ENCODE results near the gene KLF8. TPM values are rescaled to one million over a fixed set of nuclear protein-coding genes. Genes with fewer than 3 reads are reported as not detected.
"Not testable (repeated sequence)": the region's sequence is repeated elsewhere in the genome, so short reads cannot be mapped to it uniquely, and the experiment has no call there.

The KLF8 gene
- total RNA-seq, result 10 to 100 TPM in 1 of 4 donors, 1 to 10 TPM in 3; 2.3 to 20.5 (median 4.3) TPM

DNA sequence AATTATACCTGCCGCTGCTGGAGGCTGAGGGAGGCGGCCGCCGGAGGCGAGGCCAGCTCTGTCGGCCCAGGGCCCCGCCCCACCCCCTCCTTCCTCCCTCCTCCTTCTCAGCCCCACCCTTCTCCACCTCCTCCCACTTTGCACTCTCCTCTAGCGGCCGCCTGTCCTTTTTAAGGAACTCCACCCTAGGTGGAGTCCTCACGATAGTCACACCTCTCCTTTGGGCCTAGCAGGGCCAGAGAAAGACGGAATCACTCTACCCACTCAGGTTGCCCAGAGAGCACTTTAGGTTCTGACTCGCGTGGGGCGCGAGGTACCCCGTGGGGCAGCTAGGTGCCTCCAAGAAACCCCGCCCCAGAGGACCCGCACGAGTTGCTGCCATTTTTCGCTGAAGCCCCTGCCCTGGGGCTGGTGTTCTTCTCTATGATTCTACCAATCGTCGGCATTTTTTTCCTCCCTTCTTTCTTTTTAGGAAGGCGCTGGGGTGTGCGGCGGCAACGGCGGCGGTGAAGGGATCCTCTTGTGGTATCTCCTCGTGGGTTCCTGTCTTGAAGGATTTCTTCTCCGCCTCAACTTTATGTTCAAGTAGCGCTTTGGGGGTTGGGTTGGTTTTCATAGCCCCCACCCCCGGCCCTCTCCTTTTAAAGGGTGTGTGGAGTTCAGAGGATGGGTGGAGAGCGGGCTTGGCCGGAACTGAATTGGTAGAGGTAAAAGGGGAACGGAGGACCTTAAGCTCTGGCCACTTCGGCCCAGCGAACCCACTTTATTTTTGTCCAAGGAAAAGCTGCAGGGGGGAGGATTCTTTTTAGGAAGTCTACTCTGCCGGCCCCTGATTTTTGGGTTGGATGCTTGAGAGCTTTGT lies at the start of gene KLF8:
TSS of gene KLF8 (plus strand) at position 136 of the 862 bp plus-strand sequence. CDS start 979 bp downstream, outside the sequence.
- Histone ChIP-seq H3K36me3 (no peaks in the 10 kb centered on the region), H3K4me3 (peak within 1 kb of the TSS; percentile 8 to 51 (median 29)), H3K4me1 (peaks cover 0 to 20% (median 4%) of the 10 kb centered on the region in 4 donors), H3K9me3 (no peaks in the 10 kb centered on the region), H3K27me3 (no peaks in the 10 kb centered on the region), H3K27ac (peak within 1 kb of the TSS; percentile 71 to 80 (median 74))
- in situ Hi-C loops (cut with MboI; ENCODE audit: low pct_ligation_motif_present in 1 of 4, low pct_unique_long_range_greater_than_20kb in 1 of 4, low sequenced_read_pairs in 3 of 4) (no loop called here), intact Hi-C loops (cut with DNase I; ENCODE audit: low total_unique reads) (no loop called here)
- peak; percentile 68 for DNase-seq
- TF ChIP-seq POLR2A (IDR thresholded peaks at IDR 0.05), result no peak
- TF ChIP-seq, protein P1, sequence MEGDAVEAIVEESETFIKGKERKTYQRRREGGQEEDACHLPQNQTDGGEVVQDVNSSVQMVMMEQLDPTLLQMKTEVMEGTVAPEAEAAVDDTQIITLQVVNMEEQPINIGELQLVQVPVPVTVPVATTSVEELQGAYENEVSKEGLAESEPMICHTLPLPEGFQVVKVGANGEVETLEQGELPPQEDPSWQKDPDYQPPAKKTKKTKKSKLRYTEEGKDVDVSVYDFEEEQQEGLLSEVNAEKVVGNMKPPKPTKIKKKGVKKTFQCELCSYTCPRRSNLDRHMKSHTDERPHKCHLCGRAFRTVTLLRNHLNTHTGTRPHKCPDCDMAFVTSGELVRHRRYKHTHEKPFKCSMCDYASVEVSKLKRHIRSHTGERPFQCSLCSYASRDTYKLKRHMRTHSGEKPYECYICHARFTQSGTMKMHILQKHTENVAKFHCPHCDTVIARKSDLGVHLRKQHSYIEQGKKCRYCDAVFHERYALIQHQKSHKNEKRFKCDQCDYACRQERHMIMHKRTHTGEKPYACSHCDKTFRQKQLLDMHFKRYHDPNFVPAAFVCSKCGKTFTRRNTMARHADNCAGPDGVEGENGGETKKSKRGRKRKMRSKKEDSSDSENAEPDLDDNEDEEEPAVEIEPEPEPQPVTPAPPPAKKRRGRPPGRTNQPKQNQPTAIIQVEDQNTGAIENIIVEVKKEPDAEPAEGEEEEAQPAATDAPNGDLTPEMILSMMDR (IDR thresholded peaks at IDR 0.05), result no peak
- TF ChIP-seq EP300 (IDR thresholded peaks at IDR 0.05; ENCODE audit: low read depth), result no peak
- TF ChIP-seq POLR2AphosphoS5 (IDR thresholded peaks at IDR 0.05), result peak in 1 of 3 donors; percentile 40
- 54% methylated on average over 38 of the region's 38 CpGs; no CpG with 5 or more reads in 1 of the 2 donors for whole genome bisulfite sequencing, 2 donors (ENCODE audit: low coverage in 1 of 2)

DNA sequence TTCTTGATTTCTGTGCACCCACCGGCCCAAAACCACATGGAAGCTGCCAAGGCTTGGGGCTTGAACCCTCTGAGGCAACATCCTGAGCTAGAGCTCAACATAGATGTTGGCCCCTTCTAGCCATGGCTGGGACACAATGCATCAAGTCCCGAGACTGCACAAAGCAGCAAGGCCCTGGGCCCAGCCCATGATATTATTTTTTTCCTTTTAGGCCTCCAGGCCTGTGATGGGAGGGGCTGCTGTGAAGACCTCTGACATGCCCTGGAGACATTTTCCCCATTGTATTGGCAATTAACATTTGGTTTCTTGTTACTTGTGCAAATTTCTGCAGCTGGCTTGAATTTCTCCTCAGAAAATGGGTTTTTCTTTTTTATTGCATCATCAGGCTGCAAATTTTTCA lies 25.2 kb upstream of the KLF8 start:
- H3K36me3 ChIP-seq; H3K4me3 ChIP-seq; intact Hi-C loops (cut with DNase I; ENCODE audit: low total_unique reads); H3K4me1 ChIP-seq; DNase-seq; in situ Hi-C loops (cut with MboI; ENCODE audit: low pct_ligation_motif_present in 1 of 4, low pct_unique_long_range_greater_than_20kb in 1 of 4, low sequenced_read_pairs in 3 of 4); H3K27me3 ChIP-seq; H3K9me3 ChIP-seq; H3K27ac ChIP-seq: not testable (repeated sequence)
- 97% methylated on average over 2 of the region's 2 CpGs; no CpG with 5 or more reads in 1 of the 2 donors for WGBS, 2 donors (ENCODE audit: low coverage in 1 of 2)

DNA sequence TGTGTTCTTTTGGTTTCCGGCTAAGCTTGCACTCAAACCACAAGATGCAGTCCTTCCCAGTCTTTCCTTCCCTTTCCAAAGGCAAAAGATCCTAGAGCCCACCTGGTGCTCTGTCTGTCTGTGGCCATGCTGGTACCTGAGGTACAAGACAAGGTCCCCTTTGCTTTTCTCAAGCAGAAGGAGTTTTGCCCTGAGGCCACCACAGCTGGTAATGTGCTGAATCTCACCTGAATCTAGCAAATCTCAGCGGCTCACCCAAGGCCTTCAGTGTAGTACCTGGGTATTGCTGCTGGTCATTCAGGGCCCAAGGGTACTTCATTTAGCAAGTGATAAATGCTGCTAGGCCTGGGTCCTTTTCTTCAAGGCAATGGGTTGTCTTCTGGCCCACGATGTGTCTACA lies 20.5 kb upstream of the KLF8 start:
- H3K9me3 ChIP-seq, result no peaks in the 10 kb centered on the region

DNA sequence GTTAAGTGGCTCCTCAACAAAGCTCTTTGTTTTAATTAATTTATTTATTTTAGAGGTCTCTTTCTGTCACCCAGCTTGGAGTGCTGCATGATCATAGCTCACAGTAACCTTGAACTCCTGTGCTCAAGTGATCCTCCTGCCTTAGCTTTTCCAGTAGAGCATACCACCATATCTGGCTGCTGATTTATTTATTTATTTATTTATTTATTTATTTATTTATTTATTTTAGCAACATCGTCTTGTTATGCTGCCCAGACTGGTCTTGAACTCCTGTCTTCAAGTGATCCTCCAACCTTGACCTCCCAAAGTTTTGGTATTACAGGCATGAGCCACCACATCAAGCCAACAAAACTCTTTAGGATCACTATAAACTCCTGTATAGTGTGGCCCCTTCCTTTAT lies 15.8 kb upstream of the KLF8 start:
- Histone ChIP-seq H3K36me3 (no peaks in the 10 kb centered on the region), H3K9me3 (no peaks in the 10 kb centered on the region), H3K27ac (no peak overlapping the region), H3K4me1 (no peaks in the 10 kb centered on the region), H3K4me3 (no peak overlapping the region), H3K27me3 (no peaks in the 10 kb centered on the region)
- TF ChIP-seq EP300 (IDR thresholded peaks at IDR 0.05; ENCODE audit: low read depth) (no peak), POLR2A (IDR thresholded peaks at IDR 0.05) (no peak), POLR2AphosphoS5 (IDR thresholded peaks at IDR 0.05) (no peak)
- TF ChIP-seq, protein P1 (IDR thresholded peaks at IDR 0.05), result no peak
- in situ Hi-C loops (cut with MboI; ENCODE audit: low pct_ligation_motif_present in 1 of 4, low pct_unique_long_range_greater_than_20kb in 1 of 4, low sequenced_read_pairs in 3 of 4), result no loop called here
- no peak for DNase-seq
- 77% methylated on average over 1 of the region's 1 CpG; no CpG with 5 or more reads in 1 of the 2 donors for WGBS, 2 donors (ENCODE audit: low coverage in 1 of 2)
- intact Hi-C loops (cut with DNase I; ENCODE audit: low total_unique reads), result no loop called here

More for the DNA sequence above, 20.5 kb upstream of the KLF8 start:
- H3K4me3 ChIP-seq, result no peak overlapping the region
- H3K4me1 ChIP-seq, result no peaks in the 10 kb centered on the region
- intact Hi-C loops (cut with DNase I; ENCODE audit: low total_unique reads) (no loop called here), in situ Hi-C loops (cut with MboI; ENCODE audit: low pct_ligation_motif_present in 1 of 4, low pct_unique_long_range_greater_than_20kb in 1 of 4, low sequenced_read_pairs in 3 of 4) (no loop called here)
- no peaks in the 10 kb centered on the region for H3K27me3 ChIP-seq
- no peaks in the 10 kb centered on the region for H3K36me3 ChIP-seq
- DNase-seq, result no peak
- no peak overlapping the region for H3K27ac ChIP-seq
- 93% methylated on average over 3 of the region's 3 CpGs; no CpG with 5 or more reads in 1 of the 2 donors for WGBS, 2 donors (ENCODE audit: low coverage in 1 of 2)
- TF ChIP-seq POLR2A (IDR thresholded peaks at IDR 0.05) (no peak), POLR2AphosphoS5 (IDR thresholded peaks at IDR 0.05) (no peak), EP300 (IDR thresholded peaks at IDR 0.05; ENCODE audit: low read depth) (no peak)
- TF ChIP-seq, protein P1 (IDR thresholded peaks at IDR 0.05), result no peak
